MCF 10A (cell line): ENCODE data around the gene GARIN5A. TPM values are rescaled to one million over a fixed set of nuclear protein-coding genes. Genes with fewer than 3 reads are reported as not detected.
"Not testable (repeated sequence)": the region's sequence is repeated elsewhere in the genome, so short reads cannot be mapped to it uniquely, and the experiment has no call there.

Experiments
- BruUV-seq: library from RNA; stranded (reverse); fragments of 400-500 nt; replicated peaks from 2 replicates; lab custom pipeline; 2021; lab: Mats Ljungman, UMichigan
- CTCF ChIA-PET: fragments of 300-600 bp; sonication (Branson Sonifier 250); formaldehyde crosslinking; extraction: SDS; loops from one replicate; lab custom pipeline; 2021; ENCODE audit warnings: antibody characterized with exemption, inconsistent platforms; lab: Yijun Ruan, JAX
- POLR2A ChIA-PET: fragments of 300-600, 350-650 bp; sonication (Branson Sonifier 250); formaldehyde crosslinking; extraction: SDS; loops from one replicate; lab custom pipeline; 2020; ENCODE audit warnings: antibody characterized with exemption, inconsistent platforms; lab: Yijun Ruan, JAX
- DNase-seq: peaks from one replicate; pipeline ENCODE4 v3.0.0-alpha.2; 2018; ENCODE audit not compliant: unreplicated experiment
- H3K27ac Mint-ChIP-seq: one replicate; pipeline ENCODE4 v1.8.0; 2022; ENCODE audit warnings: mild to moderate bottlenecking, low read depth, mixed read lengths; ENCODE audit not compliant: unreplicated experiment
- H3K27me3 Mint-ChIP-seq: one replicate; pipeline ENCODE4 v1.8.0; 2022; ENCODE audit warnings: mixed read lengths; ENCODE audit not compliant: insufficient read depth, unreplicated experiment
- H3K36me3 Mint-ChIP-seq: one replicate; pipeline ENCODE4 v1.8.0; 2022; ENCODE audit warnings: mild to moderate bottlenecking, moderate library complexity, mixed read lengths; ENCODE audit not compliant: insufficient read depth, unreplicated experiment
- H3K4me1 Mint-ChIP-seq: one replicate; pipeline ENCODE4 v1.8.0; 2022; ENCODE audit warnings: mixed read lengths; ENCODE audit not compliant: insufficient read depth, unreplicated experiment
- H3K4me3 Mint-ChIP-seq: one replicate; pipeline ENCODE4 v1.8.0; 2022; ENCODE audit warnings: mild to moderate bottlenecking, moderate library complexity, mixed read lengths; ENCODE audit not compliant: unreplicated experiment
- H3K9me3 Mint-ChIP-seq: one replicate; pipeline ENCODE4 v1.8.0; 2022; ENCODE audit warnings: mixed read lengths; ENCODE audit not compliant: unreplicated experiment
- CTCF ChIP-seq: fragments of 200-600 bp; IDR thresholded peaks from one replicate; pipeline ENCODE4 v1.8.0; 2022; ENCODE audit warnings: antibody characterized with exemption, mild to moderate bottlenecking; ENCODE audit not compliant: unreplicated experiment
- intact Hi-C: fragments of 100-400 bp; cut with micrococcal nuclease; formaldehyde crosslinking; loops from 2 replicates; pipeline ENCODE4 v1.14.1; 2022
- total RNA-seq: library from RNA; stranded (reverse); gene quantifications from 2 replicates; pipeline ENCODE4 v1.2.3, GENCODE V29; 2022

Gene GARIN5A
- total RNA-seq, 1 experiment from 2014 or later, result 1.5 TPM

GRCh38 chr19:50476907-50477238 is 225 bp upstream of the GARIN5A start:
- no peak for DNase-seq
- TSS peak; percentile 67 for BruUV-seq
- intact Hi-C loops, result loop anchor here (1.0 kb wide), 2 partner anchors 34 to 93 kb away; partner anchors contain the start of genes JOSD2 and POLD1
- Mint-ChIP-seq H3K27me3 (no peaks in the 10 kb centered on the region), H3K27ac (peak overlapping the region; percentile 88), H3K9me3 (no peaks in the 10 kb centered on the region), H3K4me3 (peak overlapping the region; percentile 99), H3K4me1 (peaks cover 13% of the 10 kb centered on the region), H3K36me3 (peaks cover 37% of the 10 kb centered on the region)
- POLR2A ChIA-PET, result interaction anchor here (0.6 to 1.5 kb wide), 2 partner anchors 93 to 119 kb away, joined by 4 to 6 read pairs; partner anchors contain the start of gene POLD1
- CTCF ChIA-PET, result interaction anchor here (0.6 kb wide), 3 partner anchors 17 to 918 kb away, joined by 3 read pairs; no protein-coding TSS in a partner anchor
- TF ChIP-seq CTCF, result no peak

GRCh38 chr19:50475736-50476223 is 868 bp downstream of the GARIN5A start:
- Mint-ChIP-seq H3K36me3 (peaks cover 34% of the 10 kb centered on the region), H3K4me3 (peak overlapping the region; percentile 99), H3K9me3 (no peaks in the 10 kb centered on the region), H3K27me3 (no peaks in the 10 kb centered on the region), H3K27ac (no peak overlapping the region), H3K4me1 (peaks cover 13% of the 10 kb centered on the region)
- BruUV-seq, result no TSS peak
- ChIA-PET CTCF (no interaction called here), POLR2A (interaction anchor here (1.5 kb wide), 1 partner anchor 92 kb away, joined by 6 read pairs; the partner anchor contains the start of gene POLD1)
- no peak for TF ChIP-seq CTCF
- intact Hi-C loops, result loop anchor here (1.0 kb wide), 2 partner anchors 36 to 91 kb away; partner anchors contain the start of genes JOSD2 and POLD1
- DNase-seq, result no peak

GRCh38 chr19:50475101-50475568 is 1.5 kb downstream of the GARIN5A start:
- Mint-ChIP-seq H3K9me3 (no peaks in the 10 kb centered on the region), H3K27me3 (no peaks in the 10 kb centered on the region), H3K4me3 (peak overlapping the region; percentile 99), H3K4me1 (peaks cover 13% of the 10 kb centered on the region), H3K36me3 (peaks cover 30% of the 10 kb centered on the region), H3K27ac (no peak overlapping the region)
- CTCF ChIA-PET, result interaction anchor here (0.6 kb wide), 1 partner anchor 12 kb away, joined by 3 read pairs; no protein-coding TSS in a partner anchor
- POLR2A ChIA-PET, result no interaction called here
- no peak for TF ChIP-seq CTCF
- intact Hi-C loops, result no loop called here
- no TSS peak for BruUV-seq
- no peak for DNase-seq

GRCh38 chr19:50473336-50473735 is 3.3 kb downstream of the GARIN5A start:
- intact Hi-C loops, H3K4me3 Mint-ChIP-seq, H3K27ac Mint-ChIP-seq, DNase-seq, BruUV-seq, H3K9me3 Mint-ChIP-seq, H3K27me3 Mint-ChIP-seq: not testable (repeated sequence)
- POLR2A ChIA-PET, result interaction anchor here (1.5 kb wide), 1 partner anchor 89 kb away, joined by 4 read pairs; the partner anchor contains the start of gene POLD1
- CTCF ChIA-PET, result interaction anchor here (0.7 kb wide), 1 partner anchor 158 kb away, joined by 4 read pairs; no protein-coding TSS in a partner anchor
- Mint-ChIP-seq H3K36me3 (peaks cover 16% of the 10 kb centered on the region), H3K4me1 (peaks cover 13% of the 10 kb centered on the region)
